AG04449 (cell line): ENCODE results near the gene RAB3C.
A peak's percentile ranks its signal among the peaks of the same experiment; 100 is the strongest.

ENCODE experiments used
- CTCF ChIA-PET: fragments of 350-600 bp; formaldehyde crosslinking; extraction: SDS; loops from one replicate; lab custom pipeline; 2021; ENCODE audit warnings: antibody characterized with exemption; lab: Yijun Ruan, JAX
- POLR2A ChIA-PET: fragments of 400-600, 350-600 bp; formaldehyde crosslinking; extraction: SDS; loops from one replicate; lab custom pipeline; 2020; ENCODE audit warnings: antibody characterized with exemption, inconsistent platforms; lab: Yijun Ruan, JAX
- DNase-seq: peaks from one replicate; pipeline ENCODE4 v3.0.0-alpha.2; 2010; ENCODE audit warnings: low read depth, low spot score
- H3K4me3 ChIP-seq: 2 replicates; pipeline ENCODE4 v1.5.1; 2011; ENCODE audit warnings: low read depth, mild to moderate bottlenecking, control low read depth, low read length
- TF ChIP-seq, protein P1 (sequence below): IDR thresholded peaks from one replicate; pipeline ENCODE4 v1.5.1; 2011; ENCODE audit warnings: mild to moderate bottlenecking, moderate library complexity, low read length, control low read depth, inconsistent platforms; ENCODE audit not compliant: insufficient read depth; ENCODE audit errors: missing control alignments

The RAB3C gene

DNA sequence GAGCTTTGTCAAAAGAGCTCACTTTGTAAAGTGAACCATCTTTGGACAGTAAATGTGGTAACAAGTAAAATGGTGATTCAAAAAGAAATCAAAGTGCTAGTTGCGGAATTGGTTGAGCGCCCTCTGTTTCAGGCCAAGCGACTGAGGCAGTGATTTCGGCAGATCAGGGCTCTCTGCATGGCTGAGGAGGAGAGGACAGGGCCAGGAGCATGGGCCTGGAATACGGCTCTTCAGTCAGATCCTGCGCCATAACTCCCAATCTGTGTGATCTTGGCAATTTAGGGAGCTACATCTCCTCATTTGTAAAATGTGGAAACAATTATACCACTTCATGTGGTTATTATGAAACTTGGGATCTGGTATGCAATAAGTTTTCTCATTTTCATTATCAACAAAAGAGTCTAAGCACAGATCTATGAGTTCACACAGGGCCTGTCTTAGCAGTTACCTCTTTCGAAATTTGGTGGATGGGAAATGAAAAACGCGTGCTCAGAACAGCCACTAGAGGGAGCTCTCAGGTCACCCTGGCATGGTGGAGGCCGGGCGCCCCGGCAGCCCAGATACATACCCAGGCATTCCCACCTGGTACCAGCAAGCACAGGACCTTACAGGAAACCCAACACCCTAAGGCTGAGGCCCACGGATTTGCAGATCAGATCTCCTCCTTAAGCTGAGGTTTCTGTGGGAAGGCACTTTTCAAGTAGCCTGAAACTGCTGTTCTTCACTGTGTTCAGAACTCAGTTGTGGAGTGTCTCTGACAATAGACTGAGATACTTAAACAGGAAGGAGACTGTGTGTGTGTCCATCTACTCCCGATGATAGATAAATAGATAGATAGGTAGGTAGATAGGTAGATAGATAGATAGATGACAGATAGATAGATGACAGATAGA, 303.7 kb downstream of the RAB3C start:
- DNase-seq, result peak; percentile 12
- TF ChIP-seq, protein P1, sequence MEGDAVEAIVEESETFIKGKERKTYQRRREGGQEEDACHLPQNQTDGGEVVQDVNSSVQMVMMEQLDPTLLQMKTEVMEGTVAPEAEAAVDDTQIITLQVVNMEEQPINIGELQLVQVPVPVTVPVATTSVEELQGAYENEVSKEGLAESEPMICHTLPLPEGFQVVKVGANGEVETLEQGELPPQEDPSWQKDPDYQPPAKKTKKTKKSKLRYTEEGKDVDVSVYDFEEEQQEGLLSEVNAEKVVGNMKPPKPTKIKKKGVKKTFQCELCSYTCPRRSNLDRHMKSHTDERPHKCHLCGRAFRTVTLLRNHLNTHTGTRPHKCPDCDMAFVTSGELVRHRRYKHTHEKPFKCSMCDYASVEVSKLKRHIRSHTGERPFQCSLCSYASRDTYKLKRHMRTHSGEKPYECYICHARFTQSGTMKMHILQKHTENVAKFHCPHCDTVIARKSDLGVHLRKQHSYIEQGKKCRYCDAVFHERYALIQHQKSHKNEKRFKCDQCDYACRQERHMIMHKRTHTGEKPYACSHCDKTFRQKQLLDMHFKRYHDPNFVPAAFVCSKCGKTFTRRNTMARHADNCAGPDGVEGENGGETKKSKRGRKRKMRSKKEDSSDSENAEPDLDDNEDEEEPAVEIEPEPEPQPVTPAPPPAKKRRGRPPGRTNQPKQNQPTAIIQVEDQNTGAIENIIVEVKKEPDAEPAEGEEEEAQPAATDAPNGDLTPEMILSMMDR, result peak; percentile 88
- CTCF ChIA-PET, result interaction anchor here (0.6 to 3.4 kb wide), 64 partner anchors 10 to 905 kb away, joined by 3 to 95 read pairs (median 4); no protein-coding TSS in a partner anchor
- POLR2A ChIA-PET, result no interaction called here
- H3K4me3 ChIP-seq, result no peak overlapping the region

DNA sequence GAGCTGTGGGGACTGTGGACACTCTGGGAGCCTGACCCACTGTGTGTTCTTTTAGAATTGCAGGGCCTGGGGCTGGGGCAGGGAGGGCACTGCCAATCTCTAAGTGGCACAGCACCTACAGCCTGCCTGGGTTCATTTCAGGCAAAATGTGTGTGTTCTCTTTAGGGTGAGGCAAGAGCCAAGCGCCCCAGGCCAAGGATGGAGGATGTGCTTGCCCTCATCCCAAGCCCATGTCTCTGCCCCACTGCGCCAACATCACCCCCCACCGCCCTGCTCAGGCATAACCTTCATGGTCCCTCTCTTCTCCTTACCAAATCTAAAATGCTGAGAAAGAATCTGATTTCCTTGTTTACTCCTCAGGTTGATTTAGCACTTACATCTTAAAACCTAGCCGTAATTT, 304.4 kb downstream of the RAB3C start:
- H3K4me3 ChIP-seq, result no peak overlapping the region
- DNase-seq, result no peak
- ChIA-PET POLR2A (no interaction called here), CTCF (interaction anchor here (0.8 to 3.4 kb wide), 40 partner anchors 9 to 904 kb away, joined by 3 to 95 read pairs (median 6); no protein-coding TSS in a partner anchor)
- TF ChIP-seq, protein P1, result no peak

DNA sequence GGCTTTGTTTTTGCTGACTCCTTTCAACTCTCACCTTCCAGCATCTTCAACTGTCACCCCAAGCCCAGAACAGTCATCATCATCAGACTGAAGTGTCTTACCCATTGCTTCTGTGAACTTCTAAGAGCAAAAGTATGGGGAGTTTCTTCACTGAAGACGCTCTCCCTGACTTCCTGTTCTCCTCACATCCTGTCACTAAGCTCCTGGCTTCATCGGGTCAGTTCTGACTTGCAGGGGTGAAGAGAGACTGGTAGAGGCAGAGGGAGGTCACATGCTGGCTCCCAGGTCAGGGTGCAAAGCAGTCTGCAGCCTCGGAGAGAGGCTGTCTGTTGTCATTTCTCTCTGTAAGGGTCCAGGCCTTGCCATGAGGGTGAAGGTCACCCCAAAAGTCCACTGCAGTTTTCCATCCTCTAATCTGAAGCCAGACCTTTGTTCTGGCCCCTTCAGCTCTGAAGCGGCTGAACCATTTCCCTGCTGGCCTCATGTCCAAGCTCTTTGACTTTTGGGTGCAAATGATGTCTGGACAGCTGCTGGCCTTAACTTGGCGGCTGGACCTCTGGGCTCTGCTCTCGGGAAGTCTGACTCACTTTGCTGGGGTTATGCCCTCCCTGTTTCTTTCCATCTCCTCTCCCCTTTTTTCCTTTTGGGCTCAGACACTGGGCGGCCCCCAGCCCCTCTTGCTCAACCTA, 305.0 kb downstream of the RAB3C start:
- no peak for DNase-seq
- ChIA-PET POLR2A (no interaction called here), CTCF (interaction anchor here (0.9 to 3.4 kb wide), 18 partner anchors 9 to 484 kb away, joined by 3 to 95 read pairs (median 12); no protein-coding TSS in a partner anchor)
- H3K4me3 ChIP-seq, result no peak overlapping the region
- TF ChIP-seq, protein P1, result no peak

DNA sequence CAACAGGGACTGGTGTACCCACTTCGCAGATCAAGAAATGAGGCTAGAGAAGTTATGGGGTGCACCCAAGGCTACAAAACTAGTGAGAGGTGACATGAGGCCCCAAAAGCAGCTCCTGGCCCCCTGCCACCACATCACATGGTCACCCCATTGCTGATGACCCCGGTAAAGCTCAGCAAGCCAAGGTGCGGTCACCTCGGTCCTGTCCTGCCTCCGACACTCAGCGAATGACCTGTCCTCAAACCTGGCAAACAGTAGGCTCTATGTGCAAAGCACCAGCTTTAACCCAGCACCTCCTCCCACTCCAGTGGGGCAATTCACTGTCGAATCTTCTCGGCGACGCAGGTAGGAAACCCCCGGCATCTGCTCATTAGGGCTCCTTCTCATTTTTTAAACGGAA, 307.4 kb downstream of the RAB3C start:
- POLR2A ChIA-PET, result interaction anchor here (0.6 kb wide), 1 partner anchor 421 kb away, joined by 3 read pairs; no protein-coding TSS in a partner anchor
- no peak for DNase-seq
- no peak overlapping the region for H3K4me3 ChIP-seq
- CTCF ChIA-PET, result interaction anchor here (0.8 to 9.9 kb wide), 15 partner anchors 10 to 490 kb away, joined by 3 to 193 read pairs (median 7); no protein-coding TSS in a partner anchor
- TF ChIP-seq, protein P1, result no peak

DNA sequence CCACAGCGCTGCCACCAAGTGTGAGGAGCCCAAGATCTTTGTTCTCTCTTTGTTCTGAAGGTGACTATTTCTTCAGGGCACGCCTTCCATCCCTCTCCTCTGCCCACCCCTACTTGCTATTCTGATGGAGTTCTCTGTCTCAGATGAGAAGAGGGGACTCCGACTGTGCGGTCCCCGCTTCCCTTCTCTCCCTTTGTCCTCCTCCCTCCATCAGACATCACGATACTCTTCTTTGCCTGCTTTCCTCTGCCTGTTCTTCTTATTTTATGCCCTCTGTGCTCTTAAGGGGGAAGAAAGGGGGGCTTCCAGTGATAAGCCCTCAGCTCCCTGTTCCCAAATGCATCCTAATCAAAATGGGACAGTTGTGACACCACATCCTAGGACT, 307.8 kb downstream of the RAB3C start:
- CTCF ChIA-PET, result interaction anchor here (0.9 to 9.9 kb wide), 22 partner anchors 10 to 490 kb away, joined by 3 to 193 read pairs (median 7); no protein-coding TSS in a partner anchor
- TF ChIP-seq, protein P1, result no peak
- POLR2A ChIA-PET, result no interaction called here
- H3K4me3 ChIP-seq, result no peak overlapping the region
- no peak for DNase-seq
